ENCODE data around the gene REST. TPM values are rescaled to one million over a fixed set of nuclear protein-coding genes. Genes with fewer than 3 reads are reported as not detected.
A peak's percentile ranks its signal among the peaks of the same experiment; 100 is the strongest.
"Not testable (repeated sequence)": the region's sequence is repeated elsewhere in the genome, so short reads cannot be mapped to it uniquely, and the experiment has no call there.

Gene REST
- total RNA-seq, 1 experiment from 2014 or later: 28.3 TPM

- ChIA-PET POLR2A (ENCODE audit: unreplicated experiment) (interaction anchor here (0.6 kb wide), 1 partner anchor 427 kb away, joined by 3 read pairs; no protein-coding TSS in a partner anchor), CTCF (no interaction called here)
- Histone ChIP-seq H3K36me3 (ENCODE audit: low read depth) (no peaks in the 10 kb centered on the region), H2AFZ (peak overlapping the region; percentile 79), H3K4me2 (peak overlapping the region; percentile 80), H3K27me3 (ENCODE audit: insufficient read depth, low read depth) (no peaks in the 10 kb centered on the region), H3K79me2 (ENCODE audit: low read depth) (peaks cover 52% of the 10 kb centered on the region), H3K27ac (0 out of 2 replicates have a peak overlapping the region, but pooled peaks have one; percentile 44), H3F3A (ENCODE audit: insufficient read depth, low read depth) (no peaks in the 10 kb centered on the region), H4K20me1 (ENCODE audit: insufficient read depth) (peaks cover 10% of the 10 kb centered on the region), H3K4me3 (peak overlapping the region; percentile 77), H3K9me2 (ENCODE audit: insufficient read depth) (no peaks in the 10 kb centered on the region), H3K4me1 (replicated peaks; ENCODE audit: insufficient read depth) (peaks cover 13% of the 10 kb centered on the region), H3K9me3 (ENCODE audit: insufficient read depth, low read depth) (no peaks in the 10 kb centered on the region)
- TF ChIP-seq EZH2 (IDR thresholded peaks at IDR 0.05; ENCODE audit: low read depth): no peak
- TF ChIP-seq, protein P1, sequence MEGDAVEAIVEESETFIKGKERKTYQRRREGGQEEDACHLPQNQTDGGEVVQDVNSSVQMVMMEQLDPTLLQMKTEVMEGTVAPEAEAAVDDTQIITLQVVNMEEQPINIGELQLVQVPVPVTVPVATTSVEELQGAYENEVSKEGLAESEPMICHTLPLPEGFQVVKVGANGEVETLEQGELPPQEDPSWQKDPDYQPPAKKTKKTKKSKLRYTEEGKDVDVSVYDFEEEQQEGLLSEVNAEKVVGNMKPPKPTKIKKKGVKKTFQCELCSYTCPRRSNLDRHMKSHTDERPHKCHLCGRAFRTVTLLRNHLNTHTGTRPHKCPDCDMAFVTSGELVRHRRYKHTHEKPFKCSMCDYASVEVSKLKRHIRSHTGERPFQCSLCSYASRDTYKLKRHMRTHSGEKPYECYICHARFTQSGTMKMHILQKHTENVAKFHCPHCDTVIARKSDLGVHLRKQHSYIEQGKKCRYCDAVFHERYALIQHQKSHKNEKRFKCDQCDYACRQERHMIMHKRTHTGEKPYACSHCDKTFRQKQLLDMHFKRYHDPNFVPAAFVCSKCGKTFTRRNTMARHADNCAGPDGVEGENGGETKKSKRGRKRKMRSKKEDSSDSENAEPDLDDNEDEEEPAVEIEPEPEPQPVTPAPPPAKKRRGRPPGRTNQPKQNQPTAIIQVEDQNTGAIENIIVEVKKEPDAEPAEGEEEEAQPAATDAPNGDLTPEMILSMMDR (conservative IDR thresholded peaks at IDR 0.05): no peak
- DNase-seq: peak in 1 of 2 experiments; percentile 21
- BruUV-seq (replicated peaks): no TSS peak
- intact Hi-C loops (cut with micrococcal nuclease; ENCODE audit: unreplicated experiment): no loop called here
These were observed 1.6 kb downstream of the REST start for GRCh38 chr4:56909086-56909894.

- no TSS peak for BruUV-seq (replicated peaks)
- Histone ChIP-seq H3K27ac (no peak overlapping the region), H2AFZ (no peak overlapping the region), H3K4me1 (replicated peaks; ENCODE audit: insufficient read depth) (peaks cover 13% of the 10 kb centered on the region), H3K4me3 (peak overlapping the region; percentile 77), H3K9me2 (ENCODE audit: insufficient read depth) (no peaks in the 10 kb centered on the region), H3K27me3 (ENCODE audit: insufficient read depth, low read depth) (no peaks in the 10 kb centered on the region), H3K79me2 (ENCODE audit: low read depth) (peaks cover 58% of the 10 kb centered on the region), H3K36me3 (ENCODE audit: low read depth) (no peaks in the 10 kb centered on the region), H3F3A (ENCODE audit: insufficient read depth, low read depth) (no peaks in the 10 kb centered on the region), H3K4me2 (peak overlapping the region; percentile 80), H4K20me1 (ENCODE audit: insufficient read depth) (peaks cover 10% of the 10 kb centered on the region), H3K9me3 (ENCODE audit: insufficient read depth, low read depth) (no peaks in the 10 kb centered on the region)
- CTCF ChIA-PET: no interaction called here
- DNase-seq: no peak
- POLR2A ChIA-PET (ENCODE audit: unreplicated experiment): no interaction called here
- TF ChIP-seq EZH2 (IDR thresholded peaks at IDR 0.05; ENCODE audit: low read depth): no peak
- TF ChIP-seq, protein P1 (conservative IDR thresholded peaks at IDR 0.05): no peak
- intact Hi-C loops (cut with micrococcal nuclease; ENCODE audit: unreplicated experiment): no loop called here
These were observed 2.7 kb downstream of the REST start for GRCh38 chr4:56910172-56910967.

DNA sequence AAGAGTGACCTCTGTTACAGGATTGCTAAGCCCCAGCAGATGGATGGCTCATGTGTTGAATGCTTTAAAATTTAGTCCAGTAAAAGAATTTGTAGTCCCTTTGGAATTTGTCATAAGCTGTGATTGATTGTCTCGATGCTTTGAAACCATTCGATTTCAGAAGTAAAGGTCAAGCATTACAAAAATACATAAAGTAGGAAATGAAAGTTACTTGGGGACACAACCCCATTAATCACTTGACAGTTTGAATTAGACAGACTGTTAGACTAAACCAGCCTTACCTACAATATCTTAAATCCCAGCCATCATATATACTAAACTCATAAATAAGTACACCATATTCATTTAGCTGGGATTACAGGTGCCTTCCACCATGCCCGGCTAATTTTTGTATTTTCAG lies 6.6 kb downstream of the REST start:
- no peak overlapping the region for H3K4me2 ChIP-seq
- BruUV-seq (replicated peaks): no TSS peak

GRCh38 chr4:56914977-56915376 lies 7.3 kb downstream of the REST start:
- POLR2A ChIA-PET (ENCODE audit: unreplicated experiment); H3K27ac ChIP-seq; H3K4me3 ChIP-seq; H4K20me1 ChIP-seq (ENCODE audit: insufficient read depth); intact Hi-C loops (cut with micrococcal nuclease; ENCODE audit: unreplicated experiment); H3K4me1 ChIP-seq (replicated peaks; ENCODE audit: insufficient read depth); H3K9me2 ChIP-seq (ENCODE audit: insufficient read depth); CTCF ChIA-PET; H2AFZ ChIP-seq; BruUV-seq (replicated peaks); H3K4me2 ChIP-seq; DNase-seq; H3F3A ChIP-seq (ENCODE audit: insufficient read depth, low read depth); H3K27me3 ChIP-seq (ENCODE audit: insufficient read depth, low read depth); H3K36me3 ChIP-seq (ENCODE audit: low read depth); H3K9me3 ChIP-seq (ENCODE audit: insufficient read depth, low read depth): not testable (repeated sequence)
- H3K79me2 ChIP-seq (ENCODE audit: low read depth): peaks cover 61% of the 10 kb centered on the region

More for the DNA sequence above, 6.6 kb downstream of the REST start:
- Histone ChIP-seq H3K4me3 (no peak overlapping the region), H3K36me3 (ENCODE audit: low read depth) (no peaks in the 10 kb centered on the region), H3K4me1 (replicated peaks; ENCODE audit: insufficient read depth) (peaks cover 9% of the 10 kb centered on the region), H3K9me3 (ENCODE audit: insufficient read depth, low read depth) (no peaks in the 10 kb centered on the region), H2AFZ (no peak overlapping the region), H3F3A (ENCODE audit: insufficient read depth, low read depth) (no peaks in the 10 kb centered on the region), H4K20me1 (ENCODE audit: insufficient read depth) (peaks cover 10% of the 10 kb centered on the region), H3K79me2 (ENCODE audit: low read depth) (peaks cover 68% of the 10 kb centered on the region), H3K27ac (no peak overlapping the region), H3K27me3 (ENCODE audit: insufficient read depth, low read depth) (no peaks in the 10 kb centered on the region), H3K9me2 (ENCODE audit: insufficient read depth) (no peaks in the 10 kb centered on the region)
- intact Hi-C loops (cut with micrococcal nuclease; ENCODE audit: unreplicated experiment): no loop called here
- TF ChIP-seq, protein P1 (conservative IDR thresholded peaks at IDR 0.05): no peak
- no peak for TF ChIP-seq EZH2 (IDR thresholded peaks at IDR 0.05; ENCODE audit: low read depth)
- ChIA-PET CTCF (no interaction called here), POLR2A (ENCODE audit: unreplicated experiment) (no interaction called here)
- no peak for DNase-seq
